Panc1 (cell line): ENCODE data around the gene IRX6. TPM values are rescaled to one million over a fixed set of nuclear protein-coding genes. Genes with fewer than 3 reads are reported as not detected.

Source experiments
- ATAC-seq: fragments of 200-7000 bp; cut with Tn5 transposase; 2 replicates; pipeline ENCODE4 v1.9.1; 2020; ENCODE audit warnings: mild to moderate bottlenecking, moderate library complexity
- BruUV-seq: library from RNA; stranded (reverse); fragments of 400-500 nt; replicated peaks from 2 replicates; lab custom pipeline; 2021; lab: Mats Ljungman, UMichigan
- CTCF ChIA-PET: fragments of 300-600 bp; sonication (Branson Sonifier 250); formaldehyde crosslinking; loops from one replicate; lab custom pipeline; 2022; ENCODE audit warnings: antibody characterized with exemption; lab: Charles Lee
- POLR2A ChIA-PET: fragments of 300-600 bp; sonication (Branson Sonifier 250); formaldehyde crosslinking; loops from one replicate; lab custom pipeline; 2022; ENCODE audit warnings: antibody characterized with exemption; lab: Charles Lee
- DNase-seq: peaks from one replicate; pipeline ENCODE4 v3.0.0-alpha.2; 2010; ENCODE audit warnings: low read depth, low spot score
- H3K27ac ChIP-seq: 2 replicates; pipeline ENCODE4 v1.5.1; 2011; ENCODE audit warnings: mild to moderate bottlenecking, low read length, inconsistent platforms
- H3K27me3 ChIP-seq: fragments of 200-500 bp; sonication (Bioruptor generic); 2 replicates; pipeline ENCODE4 v1.6.0; 2014; ENCODE audit warnings: low read length, inconsistent platforms; ENCODE audit not compliant: control insufficient read depth, insufficient read depth
- H3K36me3 ChIP-seq: fragments of 200-500 bp; sonication (Bioruptor generic); 2 replicates; pipeline ENCODE4 v1.5.1; 2014; ENCODE audit warnings: inconsistent platforms, mild to moderate bottlenecking, low read length, moderate library complexity; ENCODE audit not compliant: control insufficient read depth, insufficient read depth
- H3K4me1 ChIP-seq: 2 replicates; pipeline ENCODE4 v1.5.1; 2011; ENCODE audit warnings: inconsistent platforms, mild to moderate bottlenecking, low read length, moderate library complexity; ENCODE audit not compliant: control insufficient read depth, insufficient read depth
- H3K4me3 ChIP-seq, 2 experiments: 2 replicates each; pipeline ENCODE4 v1.5.1; 2011 to 2012; ENCODE audit warnings: low read depth in 2 of 2, low read length in 2 of 2, mild to moderate bottlenecking in 2 of 2, inconsistent platforms in 1 of 2, moderate library complexity in 1 of 2
- H3K9me3 ChIP-seq: fragments of 200-500 bp; sonication (Bioruptor generic); 2 replicates; pipeline ENCODE4 v1.5.1; 2014; ENCODE audit warnings: low read depth, mild to moderate bottlenecking, inconsistent platforms, low read length, moderate library complexity; ENCODE audit not compliant: control insufficient read depth, insufficient read depth
- CTCF ChIP-seq: fragments of 450-650 bp; IDR thresholded peaks from 2 replicates; pipeline ENCODE4 v1.5.1; 2017; ENCODE audit warnings: mild to moderate bottlenecking
- POLR2AphosphoS5 ChIP-seq: IDR thresholded peaks from 2 replicates; pipeline ENCODE4 v1.6.1; 2012; ENCODE audit warnings: mild to moderate bottlenecking, low read depth, low read length, moderate library complexity
- REST ChIP-seq, 2 experiments: IDR thresholded peaks; 2 replicates each; pipeline ENCODE4 v1.6.1; 2011 to 2012; ENCODE audit warnings: low read depth in 2 of 2, control low read depth in 1 of 2, low read length in 1 of 2, mild to moderate bottlenecking in 1 of 2, moderate library complexity in 1 of 2; ENCODE audit not compliant: insufficient read depth in 1 of 2
- SIN3A ChIP-seq: IDR thresholded peaks from 2 replicates; pipeline ENCODE4 v1.6.1; 2012; ENCODE audit warnings: low read depth, mild to moderate bottlenecking, low read length, moderate library complexity, borderline replicate concordance; ENCODE audit not compliant: insufficient read depth
- TCF7L2 ChIP-seq: IDR thresholded peaks from 2 replicates; pipeline ENCODE4 v1.6.1; 2011; ENCODE audit warnings: mild to moderate bottlenecking, low read depth, low read length, inconsistent platforms
- in situ Hi-C: cut with HindIII; loops from 2 replicates; pipeline ENCODE4 v1.10.0; 2016; ENCODE audit warnings: low sequenced_read_pairs, low pct_unique_long_range_greater_than_20kb
- intact Hi-C: fragments of 100-400 bp; cut with micrococcal nuclease; formaldehyde crosslinking; loops from one replicate; pipeline ENCODE4 v1.10.0; 2022; ENCODE audit not compliant: unreplicated experiment
- total RNA-seq: library from RNA; stranded (reverse); gene quantifications from one replicate; pipeline ENCODE4 v1.2.1, GENCODE V29; 2021; ENCODE audit not compliant: unreplicated experiment

IRX6 gene
- total RNA-seq, 1 experiment from 2014 or later, result not detected

DNA sequence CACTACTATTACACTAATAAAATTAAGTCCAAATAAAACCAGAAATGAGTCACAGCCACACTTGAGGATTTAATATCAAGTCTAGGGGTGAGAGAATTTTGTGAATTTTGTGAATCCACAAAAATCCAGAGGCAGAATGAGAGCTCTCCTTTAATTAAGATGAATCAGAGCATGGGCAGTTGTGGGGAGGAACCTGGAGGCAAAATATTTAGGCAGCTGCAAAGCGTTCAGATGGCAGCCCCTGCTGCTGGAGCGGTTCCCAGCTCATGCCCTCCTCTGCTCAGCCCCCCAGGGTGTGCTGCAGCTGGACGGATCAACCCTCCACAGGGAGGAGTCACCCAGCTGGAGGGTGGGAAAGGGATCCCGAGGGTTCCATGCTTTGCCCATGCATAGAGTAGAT, 43.4 kb upstream of the IRX6 start:
- no peaks in the 10 kb centered on the region; the same call in 1 of the 2 replicates for H3K27me3 ChIP-seq
- TF ChIP-seq SIN3A (no peak), POLR2AphosphoS5 (no peak), CTCF (no peak), REST (IDR thresholded peaks at IDR 0.05; ENCODE audit: insufficient read depth in 1 of 2, low read depth in 2 of 2, low read length in 1 of 2) (no peak), TCF7L2 (no peak)
- H3K36me3 ChIP-seq, result no peaks in the 10 kb centered on the region
- no peak for DNase-seq
- ChIA-PET POLR2A (no interaction called here), CTCF (no interaction called here)
- no peak overlapping the region for H3K4me3 ChIP-seq
- H3K27ac ChIP-seq, result no peak overlapping the region
- no peak for ATAC-seq
- intact Hi-C loops, result no loop called here
- no TSS peak for BruUV-seq
- no peaks in the 10 kb centered on the region for H3K9me3 ChIP-seq
- H3K4me1 ChIP-seq, result no peaks in the 10 kb centered on the region
- in situ Hi-C loops, result no loop called here

GRCh38 chr16:55282441-55282840, 41.6 kb upstream of the IRX6 start:
- no peaks in the 10 kb centered on the region for H3K4me1 ChIP-seq
- no peaks in the 10 kb centered on the region; the same call in 1 of the 2 replicates for H3K27me3 ChIP-seq
- ChIA-PET POLR2A (no interaction called here), CTCF (no interaction called here)
- intact Hi-C loops (no loop called here), in situ Hi-C loops (no loop called here)
- no peaks in the 10 kb centered on the region for H3K9me3 ChIP-seq
- ATAC-seq (no peak), DNase-seq (no peak)
- H3K4me3 ChIP-seq, result no peak overlapping the region
- no TSS peak for BruUV-seq
- no peak overlapping the region for H3K27ac ChIP-seq
- no peak for TF ChIP-seq POLR2AphosphoS5
- no peak for TF ChIP-seq TCF7L2
- no peak for TF ChIP-seq SIN3A
- no peak for TF ChIP-seq CTCF
- no peak for TF ChIP-seq REST (IDR thresholded peaks at IDR 0.05; ENCODE audit: insufficient read depth in 1 of 2, low read depth in 2 of 2, low read length in 1 of 2)
- no peaks in the 10 kb centered on the region for H3K36me3 ChIP-seq
